Posterior vena cava (tissue), 2 donors: Measurements from ENCODE around the gene CKM. TPM values are rescaled to one million over a fixed set of nuclear protein-coding genes. Genes with fewer than 3 reads are reported as not detected.

Experiments used
- DNase-seq: peaks from one replicate; pipeline ENCODE4 v3.0.0-alpha.2; 2020; ENCODE audit warnings: low spot score
- intact Hi-C, 2 donors: fragments of 100-400 bp; cut with DNase I; formaldehyde crosslinking; loops; one replicate each; pipeline versions ENCODE4 v1.14.1 to v1.14.2; 2022 to 2023
- long read RNA-seq, 2 donors: library from polyadenylated mRNA; unstranded; transcript quantifications; one replicate each; pipeline ENCODE4 v2.0.0, GENCODE V29; 2020 to 2021
- total RNA-seq, 2 donors: library from RNA; stranded (reverse); fragmentation: NEBNext Ultra II Directional; extraction: Animal tissue kit (Norgen Biotek cat#: 25700); gene quantifications; one replicate each; pipeline ENCODE4 v1.2.1, GENCODE V29; 2021
- donor health status: DM: yes; HTN: yes; CAD: no.
- donor health status: DM: yes; HTN: yes; CAD: no.

Gene CKM
- total RNA-seq: under 1 TPM in 1 of 2 donors, not detected in 1; 0.14 TPM
- long read RNA-seq, donor 1: 0 reads
- long read RNA-seq, donor 2: 0 reads

DNA sequence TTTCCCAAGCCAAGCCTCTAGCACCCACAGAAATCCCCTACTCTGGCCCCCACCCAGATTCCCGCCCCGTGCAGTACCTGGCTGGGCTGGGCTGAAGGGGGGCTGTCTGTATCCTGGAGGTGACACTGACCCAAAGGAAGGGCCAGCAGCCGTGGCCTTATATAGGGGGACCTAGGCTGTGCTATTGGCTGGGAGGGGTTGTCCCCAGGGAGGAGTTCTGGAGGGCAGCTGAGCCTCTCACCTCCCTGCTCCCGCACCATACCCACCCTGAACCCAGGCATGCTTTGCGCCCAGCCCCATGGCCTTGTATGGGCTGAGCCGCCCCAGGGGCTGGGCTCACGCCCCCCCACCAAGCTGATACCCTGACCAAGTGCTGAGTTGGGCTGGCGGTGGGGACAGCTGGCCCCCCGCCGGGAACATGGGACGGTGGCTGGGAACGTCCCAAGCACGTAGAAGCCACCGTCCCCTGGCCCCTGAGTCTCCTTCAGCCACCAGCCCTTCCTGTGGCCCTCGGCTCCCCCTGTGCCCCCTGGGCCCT lies at the start of gene CKM:
CKM (minus strand) TSS at position 132 of the 538 bp plus-strand sequence. CDS start 3,162 bp downstream, outside the sequence.
- intact Hi-C loops: no loop called here

DNA sequence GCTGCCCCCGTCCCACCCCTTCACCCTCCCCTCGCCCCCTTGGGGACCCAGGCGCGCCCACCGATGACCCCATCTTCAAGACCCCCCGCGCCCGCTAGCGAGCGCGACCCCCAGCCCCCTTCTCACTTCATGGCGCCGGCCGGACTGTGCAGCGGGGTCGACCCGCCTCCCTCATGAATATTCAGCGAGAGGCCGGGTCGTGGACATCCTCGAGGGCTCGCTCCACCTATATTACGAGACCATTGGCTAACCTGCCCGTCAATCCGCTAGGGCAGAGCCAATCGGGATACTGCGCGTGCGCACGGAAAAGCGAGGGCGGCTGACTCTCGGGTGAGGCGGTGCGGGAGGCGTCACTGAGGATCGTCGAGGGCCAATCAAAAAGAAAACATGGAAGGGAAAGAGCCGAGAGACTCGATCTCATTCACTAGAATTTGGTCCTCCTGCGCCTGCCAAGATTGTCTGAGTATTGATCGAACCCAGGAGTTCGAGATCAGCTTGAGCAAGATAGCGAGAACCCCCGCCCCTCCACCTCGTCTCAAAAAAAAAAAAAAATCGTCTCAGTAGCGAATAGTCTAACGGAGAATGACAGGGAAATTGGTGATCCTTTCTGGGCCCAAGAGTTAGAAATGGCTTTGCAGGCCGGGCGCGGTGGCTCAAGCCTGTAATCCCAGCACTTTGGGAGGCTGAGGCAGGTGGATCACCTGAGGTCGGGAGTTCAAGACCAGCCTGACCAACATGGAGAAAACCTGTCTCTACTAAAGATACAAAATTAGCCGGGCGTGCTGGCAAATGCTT lies 47.9 kb upstream of the CKM start, which contains the start of gene ERCC2:
ERCC2 (minus strand) TSS at position 164 of the 795 bp plus-strand sequence; CDS start at position 131, 33 bp downstream.
- intact Hi-C loops: no loop called here
- peak; percentile 100 for DNase-seq

More for the DNA sequence above, at the start of gene CKM:
- DNase-seq: no peak

DNA sequence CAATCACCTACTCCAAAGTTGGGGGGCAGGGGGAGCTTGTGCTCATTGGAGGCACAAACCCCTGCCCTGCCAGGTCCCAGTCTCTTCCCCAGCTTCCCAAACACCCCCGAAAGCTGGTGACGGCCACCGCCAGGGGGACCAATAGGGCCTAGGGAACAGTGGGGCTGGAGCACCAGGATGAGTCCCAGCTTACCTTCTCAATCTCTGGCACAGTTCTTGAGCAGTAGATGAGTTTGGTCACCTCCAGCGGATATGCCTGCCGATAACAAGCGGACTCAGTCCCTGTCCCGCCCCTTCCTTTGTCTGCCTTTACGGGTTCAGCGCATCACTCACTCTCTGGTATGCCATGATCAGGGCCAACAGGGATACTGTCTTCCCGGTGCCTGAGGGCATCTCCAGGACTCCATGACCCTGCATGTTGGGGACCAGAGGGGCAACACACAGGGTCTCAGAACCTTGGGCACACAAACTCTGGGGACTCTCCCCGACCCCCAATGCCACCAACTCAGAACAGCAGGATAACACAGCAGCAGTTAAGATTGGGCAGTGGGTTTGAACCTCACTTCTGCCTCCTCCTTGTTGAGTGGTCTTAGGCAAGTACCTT lies 46.2 kb upstream of the CKM start:
- DNase-seq: no peak
- intact Hi-C loops: no loop called here

DNA sequence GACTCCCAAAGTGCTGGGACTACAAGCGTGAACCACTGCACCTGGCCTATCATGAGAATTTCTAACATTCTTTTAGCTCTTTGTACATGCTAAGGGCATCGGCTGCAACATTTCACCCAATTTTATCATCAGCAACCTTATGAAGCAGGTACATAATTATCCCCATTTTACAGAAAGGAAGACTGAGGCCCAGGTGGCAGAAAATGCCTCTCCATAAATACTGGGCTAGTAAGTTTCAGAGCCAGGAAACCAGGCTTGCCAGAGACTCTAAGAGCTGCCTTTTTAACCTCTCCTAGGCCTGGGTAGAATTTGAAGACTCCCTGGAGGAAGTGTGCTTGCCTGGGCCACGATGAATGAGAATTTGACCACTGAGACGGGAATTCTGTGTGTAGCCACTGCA lies 45.5 kb upstream of the CKM start:
- no peak for DNase-seq
- intact Hi-C loops: no loop called here

DNA sequence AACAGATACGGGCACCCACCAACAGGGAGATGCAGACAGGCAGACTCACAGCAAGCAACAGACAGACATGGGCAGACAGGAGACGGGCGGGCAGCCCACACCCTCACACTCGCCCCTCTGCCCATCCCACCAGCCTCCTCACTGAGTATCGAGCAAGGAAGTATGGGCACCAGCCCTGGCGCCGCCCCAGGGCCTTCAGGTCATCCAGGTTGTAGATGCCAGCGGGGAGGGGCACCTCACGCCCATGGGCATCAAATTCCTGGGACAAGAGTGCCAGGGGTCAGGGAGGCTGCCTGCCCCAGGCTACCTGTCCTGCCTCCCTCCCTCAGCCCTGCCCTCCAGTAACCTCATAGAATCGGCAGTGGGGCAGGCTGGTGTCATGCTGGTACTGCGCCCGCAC lies 42.0 kb upstream of the CKM start:
- intact Hi-C loops: loop anchor here in 1 of 2 donors (1.0 kb wide), 1 partner anchor 23 kb away; no protein-coding TSS in a partner anchor
- DNase-seq: no peak

DNA sequence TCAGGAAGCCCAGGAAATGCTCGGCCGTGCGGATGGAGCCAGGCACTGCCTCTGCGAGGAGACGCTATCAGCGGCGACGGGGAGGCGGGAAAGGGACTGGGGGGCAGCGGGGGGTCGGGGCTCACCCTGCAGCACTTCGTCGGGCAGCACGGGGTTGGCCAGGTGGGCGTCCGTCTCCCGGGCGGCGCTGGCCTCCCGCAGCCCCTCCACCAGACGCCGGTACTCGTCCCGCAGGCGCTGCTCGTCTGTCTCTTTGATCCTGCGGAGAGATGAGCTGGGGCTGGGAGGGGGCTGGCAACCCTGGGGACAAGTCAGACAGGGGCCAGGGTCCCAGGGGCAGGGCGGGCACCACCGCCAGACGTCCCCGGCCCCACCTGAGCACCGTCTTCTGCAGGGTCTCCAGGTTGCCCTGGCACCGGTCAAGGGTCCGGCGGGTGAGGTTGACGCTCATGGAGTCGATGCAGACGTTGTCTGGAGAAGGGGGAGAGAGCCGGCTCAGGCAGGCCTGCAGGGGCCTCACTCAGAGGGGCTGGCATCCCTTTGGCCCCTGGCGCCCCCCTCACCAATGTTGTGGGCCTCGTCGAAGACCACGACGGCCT lies 41.3 kb upstream of the CKM start:
- intact Hi-C loops: no loop called here
- no peak for DNase-seq

DNA sequence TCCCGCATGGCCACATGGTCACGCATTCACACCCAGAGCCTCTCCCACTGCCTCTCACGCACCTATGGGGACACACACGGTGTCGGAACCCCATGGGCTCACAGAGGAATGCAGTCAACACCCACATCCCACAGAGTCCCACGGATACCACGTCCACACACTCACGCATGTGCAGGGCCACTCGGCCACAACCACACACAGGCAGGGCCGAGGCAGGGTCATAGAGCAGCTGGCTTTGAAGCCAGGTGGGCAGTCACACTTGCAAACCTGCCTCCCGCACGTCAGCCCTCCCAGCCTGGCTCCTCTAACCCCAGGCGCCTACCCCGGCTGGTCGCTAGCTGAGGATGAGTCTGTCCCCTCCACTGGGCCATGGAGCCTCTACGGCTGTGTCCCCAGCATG lies 39.6 kb upstream of the CKM start:
- intact Hi-C loops: no loop called here
- DNase-seq: no peak

DNA sequence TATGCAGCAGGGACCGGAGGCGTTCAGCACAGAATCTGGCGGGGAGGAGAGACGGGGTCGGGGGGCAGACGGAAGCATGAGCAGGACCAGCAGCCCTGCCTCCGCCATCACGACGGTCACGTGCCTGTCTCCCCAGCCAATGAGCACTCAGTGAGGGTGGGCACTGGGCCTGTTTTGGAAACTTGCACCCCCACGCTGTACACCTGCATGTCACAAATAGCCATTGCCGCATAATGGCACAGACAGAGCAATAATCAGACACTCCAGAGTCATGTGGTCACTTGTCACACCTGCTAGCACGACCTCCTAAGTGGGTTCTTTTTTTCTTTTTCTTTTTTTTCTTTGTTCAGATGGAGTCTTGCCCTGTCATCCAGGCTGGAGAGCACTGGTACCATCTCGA lies 38.9 kb upstream of the CKM start:
- DNase-seq: no peak
- intact Hi-C loops: no loop called here

DNA sequence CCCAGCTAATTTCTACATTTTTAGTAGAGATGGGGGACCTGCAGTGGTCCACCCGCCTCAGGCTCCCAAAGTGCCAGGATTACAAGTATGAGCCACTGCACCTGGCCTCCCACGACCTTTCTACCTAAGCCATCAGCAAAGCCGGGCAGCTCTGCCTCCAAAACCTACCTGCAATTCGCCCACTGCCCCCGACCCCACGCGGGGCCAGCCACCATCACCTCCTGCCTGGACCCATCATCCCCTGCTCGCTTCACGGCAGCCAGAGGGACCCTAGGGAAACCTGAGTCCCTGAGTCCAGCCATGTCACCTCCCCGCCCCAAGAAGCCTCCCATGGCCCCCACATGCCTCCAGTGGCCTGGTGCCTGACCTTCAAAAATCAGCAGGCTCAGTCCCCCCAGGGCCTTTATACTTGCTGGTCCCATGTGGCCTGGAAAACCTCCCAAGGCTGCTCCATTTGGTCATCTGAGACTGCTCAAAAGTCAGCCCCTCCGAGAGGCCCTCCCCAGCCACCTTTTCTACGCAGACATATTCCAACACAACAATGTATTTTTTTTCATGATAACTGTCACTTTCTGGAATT lies 35.6 kb upstream of the CKM start:
- intact Hi-C loops: no loop called here
- no peak for DNase-seq

DNA sequence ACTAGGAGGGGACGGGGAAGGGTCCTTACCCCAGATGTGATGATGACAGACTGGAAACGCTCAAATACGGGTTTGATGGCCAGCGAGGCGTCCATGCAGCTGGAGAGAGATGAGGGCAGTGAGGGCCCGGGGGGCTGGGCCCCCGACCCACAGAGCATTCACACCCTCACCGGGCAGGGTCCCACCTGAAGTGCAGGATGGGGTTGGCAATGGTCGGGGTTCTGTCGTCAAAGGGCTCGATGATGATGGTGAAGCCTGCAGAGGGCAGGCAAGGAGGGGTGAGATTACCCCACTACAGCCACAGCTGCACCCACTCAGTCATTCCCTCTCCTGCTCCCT lies 34.7 kb upstream of the CKM start:
- no peak for DNase-seq

DNA sequence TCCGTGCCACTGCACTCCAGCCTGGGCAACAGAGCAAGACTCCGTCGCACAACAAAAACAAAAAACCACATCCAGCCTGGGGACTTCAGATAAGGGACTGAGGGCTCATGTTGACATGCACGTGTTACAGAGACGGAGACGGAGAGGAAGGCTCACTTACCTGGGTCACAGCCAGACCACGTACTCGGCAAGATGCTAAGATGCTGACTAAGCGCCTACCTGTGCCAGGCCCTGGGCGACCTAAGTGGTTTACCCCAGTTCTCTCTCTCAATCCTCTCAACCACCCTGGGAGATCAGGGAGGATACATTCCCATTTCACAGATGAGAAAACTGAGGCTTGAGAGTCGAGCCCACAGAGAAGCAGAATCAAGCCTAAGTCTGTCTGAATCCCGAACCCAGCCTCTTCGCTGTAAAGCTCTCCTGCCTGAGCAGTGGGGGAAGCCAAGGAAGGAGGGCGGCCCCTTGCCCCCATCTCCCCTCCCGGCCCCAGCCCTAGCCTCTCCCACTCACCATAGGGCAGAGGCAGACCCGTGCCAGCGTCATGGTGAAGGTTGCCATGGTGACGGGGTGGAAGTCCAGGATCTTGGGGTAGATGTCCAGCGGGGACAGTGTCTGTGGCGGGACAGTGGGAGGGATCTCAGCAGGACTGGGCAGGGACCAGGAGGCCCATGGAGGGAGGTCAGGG lies 34.2 kb upstream of the CKM start:
- intact Hi-C loops: no loop called here
- DNase-seq: no peak

More for the DNA sequence above, 34.7 kb upstream of the CKM start:
- intact Hi-C loops: no loop called here

DNA sequence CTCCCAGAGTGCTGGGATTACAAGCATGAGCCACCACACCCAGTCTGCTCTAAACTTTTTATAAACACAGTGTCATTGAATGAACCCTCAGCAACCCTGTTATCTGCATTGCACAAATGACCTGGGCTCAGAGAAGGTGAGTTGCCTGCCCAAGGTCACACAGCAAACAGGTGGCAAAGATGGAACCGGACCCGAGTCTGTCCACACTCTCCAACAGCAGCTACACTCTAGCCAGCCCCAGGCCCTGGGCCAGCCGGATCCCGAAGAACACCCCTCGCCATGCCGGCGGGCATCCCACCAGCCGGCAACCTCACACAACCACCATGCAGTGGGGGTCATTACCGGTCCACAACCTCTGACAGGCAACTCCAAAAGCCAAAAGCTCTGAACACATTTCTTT lies 33.2 kb upstream of the CKM start:
- intact Hi-C loops: no loop called here
- no peak for DNase-seq

DNA sequence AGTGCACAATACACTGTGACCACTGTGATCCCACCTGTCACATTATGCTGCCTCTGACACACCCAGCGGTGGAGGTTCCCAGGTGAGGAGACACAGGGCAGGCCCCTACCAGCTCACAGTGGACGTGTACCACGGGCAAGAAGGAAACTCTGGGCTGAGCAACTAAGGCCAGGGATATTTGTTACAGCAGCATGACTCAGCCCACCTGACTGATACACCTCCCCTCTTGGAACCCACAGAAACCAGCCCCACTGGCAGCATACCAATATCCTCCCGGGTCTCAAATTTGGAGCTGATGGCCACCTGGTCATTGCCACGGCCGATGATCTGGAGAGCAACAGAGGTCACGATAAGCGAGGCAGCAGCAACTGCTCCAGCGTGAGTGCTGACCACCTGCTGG lies 32.7 kb upstream of the CKM start:
- DNase-seq: no peak
- intact Hi-C loops: no loop called here

DNA sequence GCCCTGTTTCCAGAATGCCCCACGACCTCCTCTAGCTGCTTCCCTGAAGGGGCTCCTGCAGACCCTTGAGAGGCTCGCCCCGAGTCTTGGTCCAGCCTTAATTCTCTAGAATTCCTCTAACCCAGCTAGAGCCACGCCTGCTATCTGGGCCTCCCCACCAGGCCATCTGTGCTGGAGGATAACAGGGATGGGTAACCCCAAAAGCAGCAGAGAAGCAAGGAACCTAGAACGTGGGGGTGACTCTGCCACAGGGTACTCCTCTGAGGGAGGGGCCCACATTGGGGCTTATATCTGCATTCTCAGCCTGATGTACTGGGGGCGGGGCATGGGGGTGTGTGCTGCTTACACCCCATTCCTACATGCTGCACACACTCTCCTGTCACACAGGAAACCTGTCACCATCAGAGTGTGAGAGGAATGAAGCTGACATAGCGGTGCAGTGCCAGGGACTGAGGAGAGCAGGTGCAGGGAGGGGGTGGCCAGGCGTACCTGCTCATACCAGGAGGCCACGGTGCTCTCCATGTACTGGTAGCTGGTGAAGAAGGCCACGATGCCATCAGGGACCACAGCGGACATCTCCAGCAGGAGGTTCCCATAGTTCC lies 31.7 kb upstream of the CKM start:
- intact Hi-C loops: no loop called here
- DNase-seq: no peak

DNA sequence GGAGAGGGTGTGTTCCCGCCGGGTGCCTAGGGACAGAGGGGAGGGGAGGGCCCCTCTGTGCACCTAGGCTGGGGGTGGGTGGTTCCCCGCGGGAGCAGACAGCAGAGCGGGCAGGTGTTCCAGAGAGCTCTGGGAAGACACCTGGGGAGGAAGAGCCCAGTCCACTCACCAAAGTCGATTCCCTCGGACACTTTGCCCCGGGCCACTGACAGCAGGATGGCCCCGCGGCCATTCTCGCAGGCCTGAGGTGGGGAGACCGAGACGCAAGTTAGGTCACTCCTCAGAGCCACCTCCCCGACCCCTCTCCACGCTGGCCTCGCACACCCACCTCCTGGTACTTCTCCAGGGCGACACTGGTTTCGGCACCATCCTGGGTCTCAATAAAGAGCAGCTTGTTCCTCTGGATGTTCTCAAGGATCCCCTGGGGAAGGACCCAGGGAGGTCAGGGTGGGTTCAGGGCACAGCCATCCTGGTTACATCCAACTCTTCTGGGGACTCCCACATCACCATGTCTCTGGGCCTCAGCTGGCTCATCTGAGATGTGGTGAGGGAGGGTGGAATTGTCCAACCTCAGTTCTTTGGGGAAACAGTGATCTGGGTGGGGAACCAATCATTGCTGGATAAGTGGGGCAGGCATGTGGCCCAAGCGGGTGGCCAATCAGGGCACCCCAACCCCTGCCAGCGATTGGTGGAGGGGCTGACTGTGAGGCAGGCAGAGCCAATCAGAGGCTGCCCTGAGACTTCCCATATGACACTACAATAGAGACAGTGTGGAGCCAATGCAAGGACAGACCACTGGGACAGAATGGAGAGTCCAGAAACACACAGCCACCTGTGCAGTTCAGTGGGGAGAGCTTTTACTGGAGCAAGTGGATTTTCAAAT lies 30.5 kb upstream of the CKM start:
- DNase-seq: no peak
- intact Hi-C loops: no loop called here

DNA sequence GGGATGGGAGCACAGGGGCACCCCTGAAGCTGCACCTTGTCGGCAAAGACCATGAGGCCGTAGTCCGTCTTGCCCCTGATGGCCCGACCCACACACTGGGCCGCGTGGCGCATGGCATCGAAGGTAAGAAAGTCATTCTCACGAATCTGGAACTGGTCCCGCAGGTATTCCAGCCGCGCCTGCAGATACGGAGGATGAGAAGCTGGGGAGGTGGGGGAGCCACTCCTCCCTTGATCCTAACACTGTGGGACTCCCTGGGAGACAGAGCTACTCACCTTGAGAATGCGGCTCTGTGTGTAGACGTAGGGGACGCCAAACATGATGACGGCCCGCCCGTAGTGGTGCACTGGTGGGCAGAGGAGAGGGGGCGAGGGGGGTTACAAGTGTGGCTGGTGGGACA lies 29.8 kb upstream of the CKM start:
- intact Hi-C loops: no loop called here

DNA sequence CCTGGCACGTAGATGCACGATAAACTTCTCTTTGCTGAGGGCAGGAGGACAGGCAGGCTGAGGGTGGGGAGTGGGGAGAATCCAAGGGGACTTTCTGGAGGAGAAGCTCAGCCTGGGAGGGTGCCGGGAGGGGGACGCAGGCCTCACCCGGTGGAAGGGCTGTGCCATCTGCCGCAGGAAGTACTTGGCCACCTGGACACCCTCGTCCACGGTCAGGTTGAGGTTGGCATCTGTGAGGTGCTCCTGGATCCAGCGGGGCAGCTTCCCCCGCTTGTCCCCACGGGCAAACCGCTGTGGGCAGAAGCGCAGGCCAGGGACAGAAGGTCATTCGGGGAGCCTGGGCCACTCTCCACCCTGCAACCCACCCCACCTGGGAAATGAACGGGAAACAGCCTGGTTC lies 29.4 kb upstream of the CKM start:
- intact Hi-C loops: no loop called here
- DNase-seq: no peak

More for the DNA sequence above, 29.8 kb upstream of the CKM start:
- no peak for DNase-seq

DNA sequence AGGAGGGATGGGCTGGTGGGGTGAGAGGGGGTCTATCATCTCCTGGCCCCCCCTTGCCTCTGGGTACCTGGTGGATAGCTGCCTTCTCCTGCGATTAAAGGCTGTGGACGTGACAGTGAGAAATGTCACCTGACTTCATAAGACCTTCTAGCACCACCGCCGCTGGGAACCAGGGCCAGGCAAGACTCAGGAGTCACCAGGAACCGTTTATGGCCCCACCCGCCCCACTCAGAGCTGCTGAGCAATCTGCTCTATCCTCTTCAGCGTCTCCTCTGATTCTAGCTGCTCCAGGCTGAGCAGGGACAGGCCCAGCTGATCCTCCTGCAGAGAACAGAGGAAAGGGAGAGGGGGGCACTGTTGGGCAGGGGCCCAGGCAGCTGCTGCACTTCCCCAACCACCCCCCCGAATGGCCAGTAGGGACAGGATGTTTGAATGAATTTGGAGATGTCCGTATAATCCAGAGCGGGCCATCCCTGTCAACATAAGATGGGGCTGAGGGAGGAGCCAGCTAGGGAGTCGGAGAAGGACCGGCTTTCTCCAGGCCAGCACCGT lies 28.8 kb upstream of the CKM start:
- intact Hi-C loops: no loop called here

More for the DNA sequence above, 28.8 kb upstream of the CKM start:
- no peak for DNase-seq
